ENCODE measurements around the gene ANG.

DNA sequence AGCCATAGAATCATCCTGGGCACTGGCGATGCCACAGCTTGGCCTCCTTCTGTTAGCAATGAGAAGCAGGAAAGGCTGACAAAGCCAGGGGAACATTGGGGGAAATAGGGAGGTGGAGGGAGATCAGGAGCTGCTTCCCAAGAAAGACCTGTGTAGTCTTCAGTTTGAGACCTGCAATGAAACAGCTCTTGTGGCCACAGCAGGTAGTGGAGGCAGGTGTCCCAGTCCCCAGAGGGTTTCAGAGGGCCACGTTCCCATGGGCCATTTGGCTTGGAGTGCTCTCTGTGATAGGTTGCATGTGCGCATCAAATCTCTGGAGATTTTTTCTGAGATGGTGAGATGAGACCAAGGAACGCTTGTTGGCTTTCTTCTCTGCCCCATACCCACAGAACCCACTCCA lies 32.7 kb upstream of the ANG start:
- TF ChIP-seq GABPB1 (CRISPR knock-in tag; IDR thresholded peaks at IDR 0.05) (no peak), MIER1 (IDR thresholded peaks at IDR 0.05; ENCODE audit: low read depth) (no peak), ZNF124 (CRISPR knock-in tag; IDR thresholded peaks at IDR 0.05) (no peak), POLR3A (IDR thresholded peaks at IDR 0.05; ENCODE audit: borderline replicate concordance, extremely low read depth, insufficient read depth, insufficient read length) (no peak), RAD21 (CRISPR knock-in tag; conservative IDR thresholded peaks at IDR 0.05 in 1 of 2, IDR thresholded peaks at IDR 0.05 in 1 of 2) (no peak), FUS (optimal IDR thresholded peaks at IDR 0.05; ENCODE audit: low read depth, low read length) (no peak), ZNF780A (CRISPR knock-in tag; IDR thresholded peaks at IDR 0.05) (no peak), NFXL1 (CRISPR knock-in tag; IDR thresholded peaks at IDR 0.05) (no peak), CTCF (IDR thresholded peaks at IDR 0.05 in 2 of 3, conservative IDR thresholded peaks at IDR 0.05 in 1 of 3; ENCODE audit: insufficient read depth in 2 of 3, low read depth in 1 of 3, low read length in 3 of 3) (no peak), BHLHE40 (IDR thresholded peaks at IDR 0.05; ENCODE audit: low read length) (no peak), HBP1 (CRISPR knock-in tag; IDR thresholded peaks at IDR 0.05) (no peak), FOXP4 (CRISPR knock-in tag; IDR thresholded peaks at IDR 0.05; ENCODE audit: borderline replicate concordance) (no peak), MAFK (IDR thresholded peaks at IDR 0.05; ENCODE audit: low read length) (no peak)
- TF ChIP-seq, protein P1, sequence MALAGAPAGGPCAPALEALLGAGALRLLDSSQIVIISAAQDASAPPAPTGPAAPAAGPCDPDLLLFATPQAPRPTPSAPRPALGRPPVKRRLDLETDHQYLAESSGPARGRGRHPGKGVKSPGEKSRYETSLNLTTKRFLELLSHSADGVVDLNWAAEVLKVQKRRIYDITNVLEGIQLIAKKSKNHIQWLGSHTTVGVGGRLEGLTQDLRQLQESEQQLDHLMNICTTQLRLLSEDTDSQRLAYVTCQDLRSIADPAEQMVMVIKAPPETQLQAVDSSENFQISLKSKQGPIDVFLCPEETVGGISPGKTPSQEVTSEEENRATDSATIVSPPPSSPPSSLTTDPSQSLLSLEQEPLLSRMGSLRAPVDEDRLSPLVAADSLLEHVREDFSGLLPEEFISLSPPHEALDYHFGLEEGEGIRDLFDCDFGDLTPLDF (CRISPR knock-in tag; IDR thresholded peaks at IDR 0.05) = no peak
